HS-27A (cell line): ENCODE results near the gene ARSG.

Experiments
- DNase-seq: peaks from one replicate; pipeline ENCODE4 v3.0.0-alpha.2; 2012; ENCODE audit warnings: low read depth, missing footprints

The ARSG gene

GRCh38 chr17:68453991-68454665 lies 162.8 kb downstream of the ARSG start:
- no peak for DNase-seq

- DNase-seq = no peak
These were observed 164.6 kb downstream of the ARSG start for GRCh38 chr17:68455901-68456338.

GRCh38 chr17:68456339-68457167 lies 165.3 kb downstream of the ARSG start:
- DNase-seq = peak; percentile 45

- no peak for DNase-seq
These were observed 165.9 kb downstream of the ARSG start, which contains the start of gene WIPI1 for GRCh38 chr17:68457168-68457538. TSS of gene WIPI1 (minus strand) at chr17:68457496. CDS start at chr17:68457421, 75 bp downstream.

- peak; percentile 79 for DNase-seq
These were observed 166.4 kb downstream of the ARSG start for GRCh38 chr17:68457539-68458259.

- DNase-seq = no peak
These were observed 167.2 kb downstream of the ARSG start for GRCh38 chr17:68458260-68459036.

- DNase-seq = no peak
These were observed 167.8 kb downstream of the ARSG start for GRCh38 chr17:68459037-68459639.

- DNase-seq = no peak
These were observed 168.9 kb downstream of the ARSG start for GRCh38 chr17:68460146-68460545.

- DNase-seq = no peak
These were observed 169.4 kb downstream of the ARSG start for GRCh38 chr17:68460715-68461114.

- no peak for DNase-seq
These were observed 169.8 kb downstream of the ARSG start for GRCh38 chr17:68461122-68461539.

GRCh38 chr17:68461589-68461988 lies 170.3 kb downstream of the ARSG start:
- no peak for DNase-seq

- no peak for DNase-seq
These were observed 171.3 kb downstream of the ARSG start for GRCh38 chr17:68462381-68463210.

- DNase-seq = no peak
These were observed 172.1 kb downstream of the ARSG start for GRCh38 chr17:68463211-68464019.

- no peak for DNase-seq
These were observed 177.0 kb downstream of the ARSG start for GRCh38 chr17:68468334-68468733.

GRCh38 chr17:68468788-68469187 lies 177.5 kb downstream of the ARSG start:
- DNase-seq = no peak
